Inferior parietal cortex (tissue), 1 donor: ENCODE data around the gene PRCD.
"Not testable (repeated sequence)": the region's sequence is repeated elsewhere in the genome, so short reads cannot be mapped to it uniquely, and the experiment has no call there.

Experiments
- DNase-seq: peaks from one replicate; pipeline ENCODE4 v3.0.0-alpha.2; 2016; ENCODE audit errors: extremely low spot score

PRCD gene

GRCh38 chr17:76504117-76504516, 35.7 kb upstream of the PRCD start:
- DNase-seq: no peak

GRCh38 chr17:76506408-76507345, 33.2 kb upstream of the PRCD start:
- peak; percentile 90 for DNase-seq

- not testable (repeated sequence) for DNase-seq
These were observed 31.3 kb upstream of the PRCD start for GRCh38 chr17:76508472-76509063.

- DNase-seq: no peak
These were observed 29.0 kb upstream of the PRCD start for GRCh38 chr17:76510831-76511244.

GRCh38 chr17:76511668-76512365, 28.0 kb upstream of the PRCD start:
- no peak for DNase-seq

GRCh38 chr17:76512366-76513305, 27.2 kb upstream of the PRCD start:
- no peak for DNase-seq

- DNase-seq: no peak
These were observed 26.5 kb upstream of the PRCD start for GRCh38 chr17:76513306-76513692.

- not testable (repeated sequence) for DNase-seq
These were observed 25.5 kb upstream of the PRCD start for GRCh38 chr17:76514355-76514754.

- no peak for DNase-seq
These were observed 24.4 kb upstream of the PRCD start for GRCh38 chr17:76515274-76515949.

- DNase-seq: no peak
These were observed 22.2 kb upstream of the PRCD start for GRCh38 chr17:76517638-76518038.

- DNase-seq: no peak
These were observed 20.5 kb upstream of the PRCD start for GRCh38 chr17:76519048-76519966.

- no peak for DNase-seq
These were observed 18.6 kb upstream of the PRCD start for GRCh38 chr17:76521262-76521661.

GRCh38 chr17:76521683-76522082, 18.2 kb upstream of the PRCD start:
- not testable (repeated sequence) for DNase-seq

GRCh38 chr17:76523084-76524037, 16.5 kb upstream of the PRCD start:
- DNase-seq: peak; percentile 74

GRCh38 chr17:76524598-76525512, 15.0 kb upstream of the PRCD start:
- no peak for DNase-seq

- DNase-seq: not testable (repeated sequence)
These were observed 14.4 kb upstream of the PRCD start for GRCh38 chr17:76525513-76525833.

- not testable (repeated sequence) for DNase-seq
These were observed 12.8 kb upstream of the PRCD start for GRCh38 chr17:76527016-76527415.
